K562 (cell line): ENCODE results near the gene GET3. TPM values are rescaled to one million over a fixed set of nuclear protein-coding genes. Genes with fewer than 3 reads are reported as not detected.
A peak's percentile ranks its signal among the peaks of the same experiment; 100 is the strongest.

ENCODE experiments used
- ASH1L ChIP-seq: fragments of 450-650 bp; IDR thresholded peaks from 2 replicates; pipeline ENCODE4 v1.6.1; 2018; ENCODE audit warnings: borderline replicate concordance, mild to moderate bottlenecking, low read depth; ENCODE audit not compliant: partially characterized antibody
- BRF1 ChIP-seq: IDR thresholded peaks from 3 replicates; pipeline ENCODE4 v1.6.1; 2011; ENCODE audit warnings: borderline replicate concordance, mild to moderate bottlenecking; ENCODE audit not compliant: insufficient read length; ENCODE audit errors: extremely low read depth
- BRF2 ChIP-seq: IDR thresholded peaks from 3 replicates; pipeline ENCODE4 v1.6.1; 2011; ENCODE audit warnings: borderline replicate concordance, mild to moderate bottlenecking; ENCODE audit not compliant: insufficient read length, insufficient read depth
- CBX2 ChIP-seq: fragments of 200-600 bp; sonication (generic); IDR thresholded peaks from one replicate; pipeline ENCODE4 v1.6.1; 2012; ENCODE audit warnings: mild to moderate bottlenecking, low read length, inconsistent platforms; ENCODE audit not compliant: insufficient read depth, poor library complexity, severe bottlenecking
- CHCHD3 ChIP-seq: fragments of 250-450 bp; sonication (Bioruptor Pico); IDR thresholded peaks from 2 replicates; pipeline ENCODE4 v2.1.2; 2022; ENCODE audit warnings: mild to moderate bottlenecking
- CREBBP ChIP-seq: IDR thresholded peaks from one replicate; pipeline ENCODE4 v1.6.1; 2012; ENCODE audit warnings: low read depth, mild to moderate bottlenecking, control low read depth, inconsistent platforms, low read length
- HSF4 ChIP-seq: fragments of 250-450 bp; sonication (Bioruptor Pico); IDR thresholded peaks from 2 replicates; pipeline ENCODE4 v2.1.2; 2022; ENCODE audit warnings: mild to moderate bottlenecking, moderate library complexity, borderline replicate concordance
- KAT2B ChIP-seq: IDR thresholded peaks from one replicate; pipeline ENCODE4 v1.6.1; 2012; ENCODE audit warnings: low read depth, mild to moderate bottlenecking, control low read depth, inconsistent platforms, low read length, moderate library complexity
- MAZ ChIP-seq, 2 experiments: fragments of 450-650 bp in 1 of 2; sonication (generic) in 1 of 2; formaldehyde crosslinking; IDR thresholded peaks in 1 of 2; conservative IDR thresholded peaks in 1 of 2; 2 replicates each; pipeline versions ENCODE4 v1.4.0 to v1.5.0; 2020; ENCODE audit warnings: mild to moderate bottlenecking in 1 of 2, missing genetic modification reagents in 1 of 2
- MCM7 ChIP-seq, 2 experiments: fragments of 450-650 bp; IDR thresholded peaks; 2 replicates each; pipeline ENCODE4 v1.6.1; 2016 to 2018
- MIER1 ChIP-seq: fragments of 450-650 bp; IDR thresholded peaks from 2 replicates; pipeline ENCODE4 v1.6.1; 2016; ENCODE audit warnings: antibody characterized with exemption, mild to moderate bottlenecking, low read depth
- NFYB ChIP-seq: IDR thresholded peaks from 2 replicates; pipeline ENCODE4 v1.6.1; 2011; ENCODE audit warnings: mild to moderate bottlenecking, moderate library complexity; ENCODE audit not compliant: insufficient read length; ENCODE audit errors: extremely low read depth
- RFX1 ChIP-seq: fragments of 450-650 bp; IDR thresholded peaks from 2 replicates; pipeline ENCODE4 v1.6.1; 2016; ENCODE audit warnings: mild to moderate bottlenecking, moderate library complexity
- SIRT6 ChIP-seq: IDR thresholded peaks from one replicate; pipeline ENCODE4 v1.6.1; 2012; ENCODE audit warnings: low read depth, mild to moderate bottlenecking, control low read depth, inconsistent platforms, low read length, moderate library complexity
- TCF3 ChIP-seq: sonication (generic); formaldehyde crosslinking; IDR thresholded peaks from 2 replicates; pipeline ENCODE4 v1.4.0; 2020; ENCODE audit warnings: mild to moderate bottlenecking, missing genetic modification reagents
- TFAP4 ChIP-seq: sonication (generic); formaldehyde crosslinking; IDR thresholded peaks from 2 replicates; pipeline ENCODE4 v1.8.0; 2022; ENCODE audit warnings: missing genetic modification reagents, mild to moderate bottlenecking, moderate library complexity, borderline replicate concordance
- XRCC4 ChIP-seq: IDR thresholded peaks from one replicate; pipeline ENCODE4 v1.6.1; 2011; ENCODE audit not compliant: insufficient read depth, insufficient read length; ENCODE audit errors: extremely low read depth
- ZEB2 ChIP-seq: fragments of 450-650 bp; IDR thresholded peaks from 2 replicates; pipeline ENCODE4 v1.6.1; 2016
- ZNF12 ChIP-seq: sonication (generic); formaldehyde crosslinking; IDR thresholded peaks from 2 replicates; pipeline ENCODE4 v1.4.0; 2020; ENCODE audit warnings: mild to moderate bottlenecking, missing genetic modification reagents
- ZNF133 ChIP-seq: fragments of 250-450 bp; sonication (Bioruptor Pico); IDR thresholded peaks from 2 replicates; pipeline ENCODE4 v1.4.0; 2020; ENCODE audit warnings: mild to moderate bottlenecking
- ZNF165 ChIP-seq: fragments of 250-450 bp; sonication (Bioruptor Pico); IDR thresholded peaks from 2 replicates; pipeline ENCODE4 v1.4.0; 2020; ENCODE audit warnings: borderline replicate concordance
- ZNF174 ChIP-seq: fragments of 250-450 bp; sonication (Bioruptor Pico); IDR thresholded peaks from 2 replicates; pipeline ENCODE4 v1.4.0; 2020; ENCODE audit warnings: mild to moderate bottlenecking
- ZNF57 ChIP-seq: fragments of 450-650 bp; formaldehyde crosslinking; IDR thresholded peaks from 2 replicates; pipeline ENCODE4 v1.4.0; 2020; ENCODE audit warnings: mild to moderate bottlenecking, moderate library complexity
- polyA plus RNA-seq, 8 experiments: library from polyadenylated mRNA; depleted of rRNA in 4 of 8; stranded (reverse) in 5 of 8; unstranded in 3 of 8; fragments of >200 nt; fragmentation: Nextera tagmentation in 2 of 8; fragmentation: Illumina TruSeq in 1 of 8; extraction: Ambion mirVana in 2 of 8; extraction: Trizol in 1 of 8; gene quantifications; 2 replicates each; pipeline versions ENCODE4 v1.2.1 to v1.2.3, GENCODE V29; 2011 to 2014; ENCODE audit warnings: inconsistent platforms in 1 of 8, missing spikeins in 1 of 8
- total RNA-seq, 7 experiments: library from RNA; depleted of rRNA in 6 of 7; stranded (reverse); fragments of >200 nt in 6 of 7; fragmentation: Illumina TruSeq in 2 of 7; extraction: Trizol in 2 of 7; gene quantifications; 2 replicates each; pipeline versions ENCODE4 v1.2.1 to v1.2.3, GENCODE V29; 2011 to 2021; ENCODE audit warnings: low replicate concordance in 1 of 7
- TF ChIP-seq, protein P1 (sequence below): IDR thresholded peaks from 2 replicates; pipeline ENCODE4 v1.6.1; 2011; ENCODE audit not compliant: insufficient read length; ENCODE audit errors: extremely low read depth
- TF ChIP-seq, protein P2 (sequence below), 2 experiments: fragments of 250-450 bp in 1 of 2; fragments of 450-650 bp in 1 of 2; sonication (Bioruptor Pico) in 1 of 2; IDR thresholded peaks; 2 replicates each; pipeline versions ENCODE4 v1.6.1 to v1.8.0; 2016 to 2021; ENCODE audit warnings: mild to moderate bottlenecking in 2 of 2, moderate library complexity in 2 of 2, missing compliant biosample characterization in 1 of 2, missing genetic modification characterization in 1 of 2

The GET3 gene
- total and polyA plus RNA-seq, 9 of the 15 experiments (the other 6 are each of a cell fraction or from before 2014, with no cell fraction given): 8.3 to 83.5 (median 51.8) TPM

DNA sequence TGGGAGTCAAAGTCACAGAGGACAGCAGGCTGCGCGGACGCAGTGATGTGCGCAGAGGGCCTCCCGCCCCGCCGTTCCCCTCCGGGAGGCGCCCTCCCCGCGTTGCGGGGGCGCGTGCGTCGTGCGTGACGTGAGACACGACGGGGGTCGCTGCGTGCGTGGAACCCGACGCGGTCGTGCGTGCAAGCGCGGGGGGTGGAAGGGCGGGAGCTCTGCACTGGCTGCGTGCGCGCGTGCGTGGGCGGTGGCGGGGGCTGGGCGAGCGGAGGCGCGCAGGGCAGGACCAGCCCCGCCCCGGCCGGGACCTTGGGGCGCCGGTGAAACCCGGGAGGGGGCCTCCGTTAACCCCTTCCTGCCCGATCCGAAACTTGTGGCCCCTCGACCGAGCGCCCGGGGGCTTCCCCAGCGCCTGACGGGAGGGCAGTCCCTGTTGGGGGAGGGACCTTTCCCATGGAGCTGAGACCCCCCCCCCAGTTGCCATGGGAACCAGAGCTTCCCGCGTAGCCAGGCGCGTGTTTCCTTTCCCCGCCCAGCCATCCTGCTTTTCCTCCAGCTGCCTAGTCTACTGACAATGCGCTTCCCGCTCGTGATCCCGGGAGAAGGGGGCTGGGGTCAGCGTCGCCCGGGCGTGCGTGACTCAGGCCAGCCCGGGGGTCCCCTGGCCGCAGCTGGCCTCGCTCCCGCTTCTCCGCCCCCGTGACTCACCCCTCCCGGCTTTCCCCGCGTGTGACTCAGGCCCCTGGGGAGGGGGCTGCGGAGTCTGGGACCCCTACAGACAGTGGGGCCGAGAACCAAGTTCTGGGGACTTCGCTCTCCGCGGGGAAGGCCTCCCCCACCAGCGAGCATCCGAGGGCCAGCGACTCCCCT is 45.4 kb downstream of the GET3 start (continued):
- TF ChIP-seq KAT2B (no peak), HSF4 (no peak), ZNF165 (CRISPR knock-in tag) (no peak), CREBBP (no peak), RFX1 (peak; percentile 98), TCF3 (peak; percentile 52; the same call in 1 of the 2 replicates), CBX2 (no peak), BRF2 (no peak), MIER1 (no peak), SIRT6 (no peak), ZNF12 (CRISPR knock-in tag) (no peak), TFAP4 (peak; percentile 62), ZNF174 (CRISPR knock-in tag) (no peak), ZNF133 (CRISPR knock-in tag) (no peak), CHCHD3 (no peak), ZNF57 (CRISPR knock-in tag) (no peak), MAZ (CRISPR knock-in tag; conservative IDR thresholded peaks at IDR 0.05 in 1 of 2, IDR thresholded peaks at IDR 0.05 in 1 of 2) (peak; percentile 94 to 99), MCM7 (IDR thresholded peaks at IDR 0.05) (no peak), ASH1L (no peak), ZEB2 (0 out of 2 replicates have a peak, but pooled peaks have one; percentile 63), XRCC4 (no peak), NFYB (no peak), BRF1 (no peak)
- TF ChIP-seq, protein P1, sequence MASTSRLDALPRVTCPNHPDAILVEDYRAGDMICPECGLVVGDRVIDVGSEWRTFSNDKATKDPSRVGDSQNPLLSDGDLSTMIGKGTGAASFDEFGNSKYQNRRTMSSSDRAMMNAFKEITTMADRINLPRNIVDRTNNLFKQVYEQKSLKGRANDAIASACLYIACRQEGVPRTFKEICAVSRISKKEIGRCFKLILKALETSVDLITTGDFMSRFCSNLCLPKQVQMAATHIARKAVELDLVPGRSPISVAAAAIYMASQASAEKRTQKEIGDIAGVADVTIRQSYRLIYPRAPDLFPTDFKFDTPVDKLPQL: no peak
- TF ChIP-seq, protein P2, sequence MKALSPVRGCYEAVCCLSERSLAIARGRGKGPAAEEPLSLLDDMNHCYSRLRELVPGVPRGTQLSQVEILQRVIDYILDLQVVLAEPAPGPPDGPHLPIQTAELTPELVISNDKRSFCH (CRISPR knock-in tag; IDR thresholded peaks at IDR 0.05): no peak
- TF ChIP-seq, protein P2 (tag; IDR thresholded peaks at IDR 0.05): peak; percentile 37; the same call in 1 of the 2 replicates
